HepG2 (cell line): ENCODE measurements around the gene NOC4L. TPM values are rescaled to one million over a fixed set of nuclear protein-coding genes. Genes with fewer than 3 reads are reported as not detected.

Experiments
- AGO1 ChIP-seq: fragments of 200-400 bp; formaldehyde crosslinking; IDR thresholded peaks from 2 replicates; pipeline ENCODE4 v1.6.1; 2017; ENCODE audit warnings: mild to moderate bottlenecking, low read depth, low read length, moderate library complexity; ENCODE audit not compliant: poor library complexity, severe bottlenecking
- CAMTA2 ChIP-seq: sonication (generic); formaldehyde crosslinking; IDR thresholded peaks from 2 replicates; pipeline ENCODE4 v1.4.0; 2020; ENCODE audit warnings: mild to moderate bottlenecking, missing genetic modification reagents, borderline replicate concordance
- ELF4 ChIP-seq: sonication (generic); formaldehyde crosslinking; IDR thresholded peaks from 2 replicates; pipeline ENCODE4 v1.5.0; 2020; ENCODE audit warnings: missing genetic modification reagents, mild to moderate bottlenecking, moderate library complexity, borderline replicate concordance
- FLYWCH1 ChIP-seq: sonication (generic); formaldehyde crosslinking; IDR thresholded peaks from 2 replicates; pipeline ENCODE4 v1.8.1; 2023; ENCODE audit warnings: mild to moderate bottlenecking, missing genetic modification reagents
- FOSL2 ChIP-seq: sonication (generic); formaldehyde crosslinking; IDR thresholded peaks from 2 replicates; pipeline ENCODE4 v1.4.0; 2020; ENCODE audit warnings: missing genetic modification reagents
- GATAD1 ChIP-seq: IDR thresholded peaks from 2 replicates; pipeline ENCODE4 v1.6.1; 2016; ENCODE audit warnings: missing genetic modification reagents, missing compliant biosample characterization
- IRX3 ChIP-seq: sonication (generic); formaldehyde crosslinking; IDR thresholded peaks from 2 replicates; pipeline ENCODE4 v1.8.1; 2023; ENCODE audit warnings: mild to moderate bottlenecking, low read depth, missing genetic modification reagents, borderline replicate concordance
- JUND ChIP-seq: sonication (generic); formaldehyde crosslinking; IDR thresholded peaks from 2 replicates; pipeline ENCODE4 v1.8.0; 2022; ENCODE audit warnings: mild to moderate bottlenecking, missing genetic modification reagents
- KLF11 ChIP-seq: IDR thresholded peaks from 2 replicates; pipeline ENCODE4 v1.6.1; 2016; ENCODE audit warnings: missing compliant biosample characterization
- KMT2A ChIP-seq: sonication (generic); formaldehyde crosslinking; IDR thresholded peaks from 2 replicates; pipeline ENCODE4 v1.4.0; 2020; ENCODE audit warnings: missing genetic modification reagents
- MLLT10 ChIP-seq: sonication (generic); formaldehyde crosslinking; IDR thresholded peaks from 2 replicates; pipeline ENCODE4 v1.4.0; 2020; ENCODE audit warnings: missing genetic modification reagents
- NCOA5 ChIP-seq: sonication (generic); formaldehyde crosslinking; IDR thresholded peaks from 2 replicates; pipeline ENCODE4 v1.4.0; 2020; ENCODE audit warnings: missing genetic modification reagents
- RARA ChIP-seq: IDR thresholded peaks from 2 replicates; pipeline ENCODE4 v1.6.1; 2016; ENCODE audit warnings: missing genetic modification reagents, missing compliant biosample characterization
- RBFOX2 ChIP-seq: fragments of 200-400 bp; formaldehyde crosslinking; IDR thresholded peaks from 2 replicates; pipeline ENCODE4 v1.6.1; 2017; ENCODE audit warnings: low read depth, mild to moderate bottlenecking, low read length
- RNF2 ChIP-seq: fragments of 450-650 bp; conservative IDR thresholded peaks from 2 replicates; pipeline ENCODE4 v1.6.1; 2016; ENCODE audit warnings: low read depth
- SALL1 ChIP-seq: sonication (generic); formaldehyde crosslinking; IDR thresholded peaks from 2 replicates; pipeline ENCODE4 v1.8.0; 2022; ENCODE audit warnings: mild to moderate bottlenecking, missing genetic modification reagents
- THYN1 ChIP-seq: sonication (generic); formaldehyde crosslinking; IDR thresholded peaks from 2 replicates; pipeline ENCODE4 v1.8.1; 2023; ENCODE audit warnings: low read depth, mild to moderate bottlenecking, moderate library complexity, missing genetic modification reagents, borderline replicate concordance
- XRCC5 ChIP-seq: fragments of 200-400 bp; formaldehyde crosslinking; optimal IDR thresholded peaks from 2 replicates; pipeline ENCODE3; 2017; ENCODE audit warnings: mild to moderate bottlenecking, low read length
- YY1 ChIP-seq: IDR thresholded peaks from 2 replicates; pipeline ENCODE4 v1.6.1; 2011; ENCODE audit warnings: low read length, low read depth, moderate library complexity, mild to moderate bottlenecking; ENCODE audit not compliant: insufficient read depth, insufficient replicate concordance
- ZNF343 ChIP-seq: sonication (generic); formaldehyde crosslinking; IDR thresholded peaks from 2 replicates; pipeline ENCODE4 v1.4.0; 2020; ENCODE audit warnings: mild to moderate bottlenecking, missing genetic modification reagents
- ZNF616 ChIP-seq: sonication (generic); formaldehyde crosslinking; IDR thresholded peaks from 2 replicates; pipeline ENCODE4 v1.5.0; 2020; ENCODE audit warnings: low read depth, mild to moderate bottlenecking, missing genetic modification reagents
- ZNF709 ChIP-seq: sonication (generic); formaldehyde crosslinking; IDR thresholded peaks from 2 replicates; pipeline ENCODE4 v1.5.0; 2020; ENCODE audit warnings: mild to moderate bottlenecking, missing genetic modification reagents
- polyA plus RNA-seq, 8 experiments: library from polyadenylated mRNA; depleted of rRNA in 3 of 8; stranded (reverse) in 7 of 8; unstranded in 1 of 8; fragments of >200 nt; fragmentation: Illumina TruSeq in 4 of 8; extraction: Trizol in 4 of 8; gene quantifications; 2 replicates each; pipeline versions ENCODE4 v1.2.1 to v1.2.3, GENCODE V29; 2011 to 2016; ENCODE audit warnings: low read depth in 4 of 8, missing spikeins in 1 of 8, mixed read lengths in 1 of 8; ENCODE audit not compliant: insufficient read depth in 1 of 8
- total RNA-seq, 5 experiments: library from RNA; depleted of rRNA; stranded (reverse); fragments of >200 nt; fragmentation: Illumina TruSeq; extraction: Trizol; gene quantifications; 2 replicates each; pipeline ENCODE4 v1.2.3, GENCODE V29; 2016; ENCODE audit warnings: low read depth in 1 of 5
- TF ChIP-seq, protein P1 (sequence below): sonication (generic); formaldehyde crosslinking; IDR thresholded peaks from 2 replicates; pipeline ENCODE4 v1.8.0; 2022; ENCODE audit warnings: mild to moderate bottlenecking, missing genetic modification reagents, moderate library complexity
- TF ChIP-seq, protein P2 (sequence below): sonication (generic); formaldehyde crosslinking; IDR thresholded peaks from 2 replicates; pipeline ENCODE4 v1.4.0; 2020; ENCODE audit warnings: missing genetic modification reagents
- TF ChIP-seq, protein P3 (sequence below): sonication (generic); IDR thresholded peaks from 2 replicates; pipeline ENCODE4 v1.6.1; 2016; ENCODE audit warnings: low read depth, borderline replicate concordance
- TF ChIP-seq, protein P4 (sequence below): sonication (generic); formaldehyde crosslinking; IDR thresholded peaks from 2 replicates; pipeline ENCODE4 v1.4.0; 2020; ENCODE audit warnings: missing genetic modification reagents

Gene NOC4L
- total and polyA plus RNA-seq, 2 of the 13 experiments (the other 11 are each of a cell fraction or from before 2014, with no cell fraction given): 4.3 to 14.6 TPM

DNA sequence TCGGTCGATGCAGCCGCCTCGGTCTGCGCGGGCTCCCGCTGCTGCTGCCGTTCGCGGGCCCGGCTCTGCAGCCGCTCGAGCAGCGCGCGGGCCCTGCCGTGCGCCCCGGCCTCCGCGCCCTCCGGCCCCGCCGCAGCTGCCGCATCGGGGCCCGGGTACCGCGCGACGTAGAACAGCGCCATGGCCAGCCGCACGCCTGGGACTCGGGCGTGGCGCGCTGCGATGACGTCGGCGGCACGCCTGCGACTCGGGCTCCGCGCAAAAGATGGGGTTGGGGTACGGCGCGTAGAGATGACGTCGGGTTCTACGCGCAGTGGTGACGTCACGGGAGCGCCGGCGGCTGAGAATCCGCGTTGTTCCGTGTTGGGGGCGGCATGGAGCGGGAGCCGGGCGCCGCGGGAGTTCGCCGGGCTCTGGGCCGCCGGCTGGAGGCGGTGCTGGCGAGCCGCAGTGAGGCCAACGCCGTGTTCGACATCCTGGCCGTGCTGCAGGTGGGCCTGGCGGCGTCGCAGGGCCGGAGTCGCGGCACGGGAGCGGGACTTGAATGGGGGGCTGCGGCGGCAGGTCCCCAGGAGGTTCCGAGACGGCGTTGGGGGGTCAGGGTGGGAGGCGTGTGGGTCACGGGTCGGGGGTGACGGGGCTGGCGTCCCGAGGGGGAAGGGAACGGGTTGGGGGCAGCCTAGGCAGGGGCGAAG, at the start of gene NOC4L, which contains the start of gene DDX51 (continued):
- TF ChIP-seq, protein P1, sequence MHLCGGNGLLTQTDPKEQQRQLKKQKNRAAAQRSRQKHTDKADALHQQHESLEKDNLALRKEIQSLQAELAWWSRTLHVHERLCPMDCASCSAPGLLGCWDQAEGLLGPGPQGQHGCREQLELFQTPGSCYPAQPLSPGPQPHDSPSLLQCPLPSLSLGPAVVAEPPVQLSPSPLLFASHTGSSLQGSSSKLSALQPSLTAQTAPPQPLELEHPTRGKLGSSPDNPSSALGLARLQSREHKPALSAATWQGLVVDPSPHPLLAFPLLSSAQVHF (CRISPR knock-in tag): peak; percentile 70
- peak; percentile 77 for TF ChIP-seq SALL1
- TF ChIP-seq FLYWCH1 (CRISPR knock-in tag): no peak
- TF ChIP-seq RBFOX2: peak; percentile 89
- TF ChIP-seq GATAD1 (CRISPR knock-in tag): peak; percentile 99
- peak; percentile 92 for TF ChIP-seq YY1
- TF ChIP-seq ZNF343 (CRISPR knock-in tag): no peak
- TF ChIP-seq, protein P2, sequence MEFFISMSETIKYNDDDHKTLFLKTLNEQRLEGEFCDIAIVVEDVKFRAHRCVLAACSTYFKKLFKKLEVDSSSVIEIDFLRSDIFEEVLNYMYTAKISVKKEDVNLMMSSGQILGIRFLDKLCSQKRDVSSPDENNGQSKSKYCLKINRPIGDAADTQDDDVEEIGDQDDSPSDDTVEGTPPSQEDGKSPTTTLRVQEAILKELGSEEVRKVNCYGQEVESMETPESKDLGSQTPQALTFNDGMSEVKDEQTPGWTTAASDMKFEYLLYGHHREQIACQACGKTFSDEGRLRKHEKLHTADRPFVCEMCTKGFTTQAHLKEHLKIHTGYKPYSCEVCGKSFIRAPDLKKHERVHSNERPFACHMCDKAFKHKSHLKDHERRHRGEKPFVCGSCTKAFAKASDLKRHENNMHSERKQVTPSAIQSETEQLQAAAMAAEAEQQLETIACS (CRISPR knock-in tag): peak; percentile 48; the same call in 1 of the 2 replicates
- TF ChIP-seq JUND (CRISPR knock-in tag): peak; percentile 77
- TF ChIP-seq CAMTA2 (CRISPR knock-in tag): peak; percentile 39; the same call in 1 of the 2 replicates
- TF ChIP-seq KMT2A: peak; percentile 96
- no peak for TF ChIP-seq RNF2
- TF ChIP-seq MLLT10 (CRISPR knock-in tag): no peak
- TF ChIP-seq KLF11 (CRISPR knock-in tag): no peak
- no peak for TF ChIP-seq NCOA5
- TF ChIP-seq AGO1: no peak
- TF ChIP-seq IRX3 (CRISPR knock-in tag): 0 out of 2 replicates have a peak, but pooled peaks have one; percentile 22
- peak; percentile 70 for TF ChIP-seq FOSL2 (CRISPR knock-in tag)
- TF ChIP-seq ELF4 (CRISPR knock-in tag): no peak
- TF ChIP-seq, protein P3, sequence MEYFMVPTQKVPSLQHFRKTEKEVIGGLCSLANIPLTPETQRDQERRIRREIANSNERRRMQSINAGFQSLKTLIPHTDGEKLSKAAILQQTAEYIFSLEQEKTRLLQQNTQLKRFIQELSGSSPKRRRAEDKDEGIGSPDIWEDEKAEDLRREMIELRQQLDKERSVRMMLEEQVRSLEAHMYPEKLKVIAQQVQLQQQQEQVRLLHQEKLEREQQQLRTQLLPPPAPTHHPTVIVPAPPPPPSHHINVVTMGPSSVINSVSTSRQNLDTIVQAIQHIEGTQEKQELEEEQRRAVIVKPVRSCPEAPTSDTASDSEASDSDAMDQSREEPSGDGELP: peak; percentile 53; the same call in 1 of the 2 replicates
- peak; percentile 40 for TF ChIP-seq RARA (CRISPR knock-in tag)
- TF ChIP-seq THYN1 (CRISPR knock-in tag): no peak
- 0 out of 2 replicates have a peak, but pooled peaks have one; percentile 36 for TF ChIP-seq ZNF709 (CRISPR knock-in tag)
- TF ChIP-seq XRCC5: peak; percentile 39
- peak; percentile 76; the same call in 1 of the 2 replicates for TF ChIP-seq ZNF616 (CRISPR knock-in tag)
- TF ChIP-seq, protein P4, sequence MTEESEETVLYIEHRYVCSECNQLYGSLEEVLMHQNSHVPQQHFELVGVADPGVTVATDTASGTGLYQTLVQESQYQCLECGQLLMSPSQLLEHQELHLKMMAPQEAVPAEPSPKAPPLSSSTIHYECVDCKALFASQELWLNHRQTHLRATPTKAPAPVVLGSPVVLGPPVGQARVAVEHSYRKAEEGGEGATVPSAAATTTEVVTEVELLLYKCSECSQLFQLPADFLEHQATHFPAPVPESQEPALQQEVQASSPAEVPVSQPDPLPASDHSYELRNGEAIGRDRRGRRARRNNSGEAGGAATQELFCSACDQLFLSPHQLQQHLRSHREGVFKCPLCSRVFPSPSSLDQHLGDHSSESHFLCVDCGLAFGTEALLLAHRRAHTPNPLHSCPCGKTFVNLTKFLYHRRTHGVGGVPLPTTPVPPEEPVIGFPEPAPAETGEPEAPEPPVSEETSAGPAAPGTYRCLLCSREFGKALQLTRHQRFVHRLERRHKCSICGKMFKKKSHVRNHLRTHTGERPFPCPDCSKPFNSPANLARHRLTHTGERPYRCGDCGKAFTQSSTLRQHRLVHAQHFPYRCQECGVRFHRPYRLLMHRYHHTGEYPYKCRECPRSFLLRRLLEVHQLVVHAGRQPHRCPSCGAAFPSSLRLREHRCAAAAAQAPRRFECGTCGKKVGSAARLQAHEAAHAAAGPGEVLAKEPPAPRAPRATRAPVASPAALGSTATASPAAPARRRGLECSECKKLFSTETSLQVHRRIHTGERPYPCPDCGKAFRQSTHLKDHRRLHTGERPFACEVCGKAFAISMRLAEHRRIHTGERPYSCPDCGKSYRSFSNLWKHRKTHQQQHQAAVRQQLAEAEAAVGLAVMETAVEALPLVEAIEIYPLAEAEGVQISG (CRISPR knock-in tag): peak; percentile 95
